Hippocampal formation (tissue), 2 donors: ENCODE measurements around the gene COQ7.

ENCODE experiments used
- DNase-seq, 2 donors: peaks; one replicate each; lab custom pipeline; 2025; lab: John Stamatoyannopoulos, UW

Gene COQ7

GRCh38 chr16:19067349-19068236 is at the start of gene COQ7:
Gene COQ7, plus strand, starts transcription at chr16:19067614. Its CDS starts 51 bp downstream, at chr16:19067665.
- peak; percentile 96 to 98 for DNase-seq

GRCh38 chr16:19020689-19021088 is 46.7 kb upstream of the COQ7 start:
- DNase-seq, result no peak

- DNase-seq, result no peak
Observed at GRCh38 chr16:19021747-19022146, 45.7 kb upstream of the COQ7 start.

GRCh38 chr16:19027416-19027815 is 40.0 kb upstream of the COQ7 start:
- DNase-seq, result no peak

- DNase-seq, result no peak
Observed at GRCh38 chr16:19029980-19030379, 37.4 kb upstream of the COQ7 start.

DNA sequence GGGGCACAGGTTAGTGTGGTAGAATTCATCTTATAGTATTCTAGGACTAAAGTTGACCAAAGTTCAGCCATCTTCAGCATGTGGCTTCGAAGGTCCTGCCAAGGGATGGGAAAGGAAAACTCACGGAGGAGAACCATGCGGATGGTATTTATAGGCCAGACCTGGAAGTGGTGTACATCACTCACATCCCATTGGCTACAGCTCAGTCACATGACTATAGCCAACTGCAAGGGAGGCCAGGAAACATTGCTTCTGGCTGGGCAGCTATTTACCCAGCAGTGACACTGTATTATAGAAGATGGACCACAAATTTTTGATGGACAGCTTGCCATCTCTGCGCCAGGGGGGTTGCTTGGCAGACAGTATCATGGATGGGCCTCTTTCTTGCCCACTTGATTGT is 35.7 kb upstream of the COQ7 start:
- DNase-seq, result no peak

DNA sequence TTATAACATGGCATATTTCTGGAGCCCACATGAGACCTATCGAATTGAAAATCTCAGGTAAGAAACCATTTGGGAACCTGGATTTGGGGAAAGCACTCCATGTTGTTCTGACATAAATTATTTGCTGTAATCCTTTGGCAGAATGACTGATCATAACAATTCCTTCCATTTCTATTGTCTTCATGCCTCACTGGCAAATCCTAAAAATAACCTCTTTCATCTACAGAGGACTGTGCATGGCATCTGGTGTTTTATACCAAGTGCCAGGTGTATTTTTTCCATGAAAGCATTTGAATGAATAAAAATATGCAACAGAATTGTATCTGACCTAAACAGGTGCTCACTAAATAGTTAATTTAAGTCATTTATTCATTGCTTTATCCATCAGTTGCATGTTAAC is 33.7 kb upstream of the COQ7 start:
- DNase-seq, result no peak

- no peak for DNase-seq
Observed at GRCh38 chr16:19040400-19040799, 27.0 kb upstream of the COQ7 start.

DNA sequence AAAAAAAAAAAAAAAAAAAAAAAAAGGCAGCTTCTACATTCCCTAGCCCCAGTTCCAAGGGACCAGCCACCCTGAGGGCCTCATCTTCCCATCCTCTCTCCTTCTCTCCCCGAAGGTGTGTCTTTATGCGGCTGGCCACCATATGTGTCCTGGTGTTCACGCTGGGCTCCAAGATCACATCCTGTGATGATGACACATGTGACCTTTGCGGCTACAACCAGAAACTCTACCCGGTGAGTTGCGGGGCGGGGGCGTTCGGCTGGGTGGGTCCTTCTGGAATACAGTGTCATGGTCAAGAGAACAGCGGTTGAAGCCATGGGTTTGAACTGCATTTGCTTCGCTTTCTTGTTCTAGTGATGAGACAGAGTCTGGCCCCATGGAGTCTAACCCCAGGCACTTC is 22.6 kb upstream of the COQ7 start:
- DNase-seq, result no peak

GRCh38 chr16:19046062-19046461 is 21.4 kb upstream of the COQ7 start:
- DNase-seq, result no peak

DNA sequence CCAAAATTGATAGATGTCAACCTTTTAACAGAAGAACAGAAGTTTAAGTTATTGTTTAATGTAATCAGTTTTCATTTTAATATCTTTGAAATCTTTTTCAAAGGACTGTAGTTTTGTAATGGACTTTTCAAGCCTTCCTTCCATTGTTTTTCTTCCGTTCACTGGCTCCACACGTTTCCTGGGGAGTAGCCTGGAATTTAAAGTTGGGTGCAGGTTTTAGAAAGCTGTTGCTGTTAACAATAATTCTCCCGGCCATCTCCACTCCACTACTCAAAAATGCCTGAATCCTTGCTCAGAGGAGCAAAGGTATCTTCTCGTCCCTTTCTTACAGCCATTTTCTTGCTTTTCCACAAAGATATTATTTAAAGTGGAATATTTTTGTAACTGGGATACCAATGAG is 4.7 kb upstream of the COQ7 start:
- no peak for DNase-seq

DNA sequence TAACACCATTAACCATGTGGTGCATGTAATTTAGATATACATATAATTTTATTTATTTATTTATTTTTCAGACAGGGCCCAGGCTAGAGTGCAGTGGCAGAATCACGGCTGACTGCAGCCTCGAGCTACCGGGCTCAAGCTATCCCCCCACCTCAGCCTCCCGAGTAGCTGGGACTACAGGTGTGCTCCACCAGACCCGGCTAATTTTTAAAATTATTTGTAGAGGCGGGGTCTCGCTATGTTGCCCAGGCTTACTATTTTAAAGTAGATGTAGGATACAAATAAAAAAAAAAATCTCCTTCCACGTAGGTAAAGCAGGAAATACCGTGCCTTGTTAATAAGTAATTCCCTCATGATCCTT is 446 bp upstream of the COQ7 start:
- DNase-seq, result no peak

- no peak for DNase-seq
Observed at GRCh38 chr16:19068237-19068815, 912 bp downstream of the COQ7 start.

- peak in 1 of 2 donors; percentile 16 for DNase-seq
Observed at GRCh38 chr16:19071811-19072777, 4.7 kb downstream of the COQ7 start.

DNA sequence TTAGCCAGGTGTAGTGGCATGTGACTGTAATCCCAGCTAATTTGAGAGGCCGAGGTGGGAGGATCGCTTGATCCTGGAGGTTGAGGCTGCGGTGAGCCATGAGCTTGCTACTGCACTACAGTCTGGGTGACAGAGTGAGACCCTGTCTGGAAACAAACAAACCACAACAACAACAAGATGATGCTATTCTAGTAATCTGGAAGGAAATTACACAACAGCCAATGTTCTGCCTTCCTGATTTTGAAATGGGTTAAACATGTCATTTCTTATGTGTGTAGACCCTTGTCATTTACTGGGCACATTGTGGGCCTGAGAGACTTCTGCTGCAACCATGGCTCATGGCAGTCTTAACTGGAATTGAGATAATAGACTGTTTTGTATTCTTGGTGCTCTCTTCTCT is 5.9 kb downstream of the COQ7 start:
- DNase-seq, result no peak

- no peak for DNase-seq
Observed at GRCh38 chr16:19073863-19074262, 6.4 kb downstream of the COQ7 start.

GRCh38 chr16:19075511-19075910 is 8.1 kb downstream of the COQ7 start:
- no peak for DNase-seq

DNA sequence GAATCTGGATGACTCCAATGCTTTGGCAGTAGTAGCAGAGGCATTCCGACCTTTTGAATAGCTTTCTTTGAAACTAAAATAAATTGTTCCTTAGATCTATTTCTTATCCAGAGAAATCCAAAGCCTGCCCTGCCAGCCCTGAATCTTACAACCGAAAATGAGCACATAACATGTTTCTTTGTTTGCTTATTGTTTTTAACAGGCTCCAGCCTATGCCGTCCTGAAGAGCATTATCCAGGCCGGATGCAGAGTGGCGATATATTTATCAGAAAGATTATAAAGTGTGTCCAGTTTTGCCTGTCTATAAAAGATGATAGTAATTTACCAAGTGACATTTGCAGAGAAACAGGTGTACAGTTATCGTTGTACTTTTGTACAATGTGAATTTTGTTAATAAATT is 10.5 kb downstream of the COQ7 start:
- no peak for DNase-seq

GRCh38 chr16:19083670-19084069 is 16.3 kb downstream of the COQ7 start:
- DNase-seq, result no peak

- DNase-seq, result no peak
Observed at GRCh38 chr16:19084139-19084538, 16.7 kb downstream of the COQ7 start.

GRCh38 chr16:19084879-19085278 is 17.5 kb downstream of the COQ7 start:
- DNase-seq, result no peak

DNA sequence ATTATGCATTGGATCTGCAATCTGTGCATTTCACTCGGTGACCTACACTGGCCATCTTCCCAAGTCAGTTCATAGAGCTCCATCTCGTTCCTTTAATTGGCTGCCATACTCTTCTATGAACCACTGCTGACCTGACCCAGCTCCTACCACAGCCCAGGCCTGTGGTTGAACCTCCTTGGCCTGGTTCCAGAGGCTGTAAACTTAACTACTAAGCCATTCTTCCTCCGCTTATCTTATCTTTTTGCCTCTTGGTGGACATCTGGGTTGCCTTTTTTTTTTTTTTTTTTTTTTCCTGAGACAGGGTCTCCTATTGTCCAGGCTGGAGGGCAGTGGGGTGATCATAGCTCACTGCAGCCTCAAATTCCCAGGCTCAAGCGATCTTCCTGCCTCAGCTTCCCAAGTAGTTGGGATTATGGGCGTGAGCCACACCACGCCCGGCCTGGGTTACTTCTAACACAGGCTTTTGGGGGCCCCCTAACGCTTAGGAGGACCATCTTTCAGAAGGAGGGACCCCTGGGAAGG is 18.3 kb downstream of the COQ7 start:
- no peak for DNase-seq
